GM19240 (cell line): Measurements from ENCODE around the gene ATRIP.
A peak's percentile ranks its signal among the peaks of the same experiment; 100 is the strongest.
"Not testable (repeated sequence)": the region's sequence is repeated elsewhere in the genome, so short reads cannot be mapped to it uniquely, and the experiment has no call there.

Experiments used
- DNase-seq: peaks from one replicate; pipeline ENCODE4 v3.0.0; 2011; ENCODE audit warnings: low spot score; ENCODE audit not compliant: insufficient read length

Gene ATRIP

DNA sequence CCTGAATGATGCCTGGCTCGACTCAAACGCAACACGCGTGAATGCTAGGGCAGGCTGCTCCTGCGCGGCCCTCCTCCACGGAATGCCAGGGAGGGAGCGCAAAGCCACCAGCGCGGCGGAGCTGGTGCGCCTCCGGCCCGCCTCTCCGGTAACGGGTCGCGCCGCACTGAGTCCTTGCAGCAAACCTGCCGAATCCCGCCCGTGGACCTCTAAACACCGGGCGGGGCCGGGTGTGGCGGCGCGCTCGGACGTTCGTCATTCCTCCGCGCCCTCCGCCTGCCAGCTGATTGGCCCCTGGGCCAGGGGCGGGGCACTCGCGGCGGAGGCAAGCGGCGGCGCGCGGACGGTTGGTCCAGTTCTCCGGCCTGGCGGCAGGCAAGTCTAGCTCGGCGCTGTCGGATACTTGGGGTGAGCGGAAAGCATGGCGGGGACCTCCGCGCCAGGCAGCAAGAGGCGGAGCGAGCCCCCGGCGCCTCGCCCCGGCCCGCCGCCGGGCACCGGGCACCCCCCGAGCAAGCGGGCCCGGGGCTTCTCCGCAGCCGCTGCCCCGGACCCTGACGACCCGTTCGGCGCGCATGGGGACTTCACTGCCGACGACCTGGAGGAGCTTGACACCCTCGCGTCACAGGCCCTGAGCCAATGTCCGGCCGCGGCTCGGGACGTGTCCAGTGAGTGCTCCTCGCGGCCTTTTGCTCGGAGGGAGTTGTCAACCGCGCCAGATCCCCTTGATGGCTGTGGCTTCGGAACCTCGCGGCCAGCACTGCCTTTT, at the start of gene ATRIP:
TSS of gene ATRIP (plus strand) at position 313 of the 769 bp plus-strand sequence. CDS start at position 422, 109 bp downstream.
- DNase-seq, result peak; percentile 78

DNA sequence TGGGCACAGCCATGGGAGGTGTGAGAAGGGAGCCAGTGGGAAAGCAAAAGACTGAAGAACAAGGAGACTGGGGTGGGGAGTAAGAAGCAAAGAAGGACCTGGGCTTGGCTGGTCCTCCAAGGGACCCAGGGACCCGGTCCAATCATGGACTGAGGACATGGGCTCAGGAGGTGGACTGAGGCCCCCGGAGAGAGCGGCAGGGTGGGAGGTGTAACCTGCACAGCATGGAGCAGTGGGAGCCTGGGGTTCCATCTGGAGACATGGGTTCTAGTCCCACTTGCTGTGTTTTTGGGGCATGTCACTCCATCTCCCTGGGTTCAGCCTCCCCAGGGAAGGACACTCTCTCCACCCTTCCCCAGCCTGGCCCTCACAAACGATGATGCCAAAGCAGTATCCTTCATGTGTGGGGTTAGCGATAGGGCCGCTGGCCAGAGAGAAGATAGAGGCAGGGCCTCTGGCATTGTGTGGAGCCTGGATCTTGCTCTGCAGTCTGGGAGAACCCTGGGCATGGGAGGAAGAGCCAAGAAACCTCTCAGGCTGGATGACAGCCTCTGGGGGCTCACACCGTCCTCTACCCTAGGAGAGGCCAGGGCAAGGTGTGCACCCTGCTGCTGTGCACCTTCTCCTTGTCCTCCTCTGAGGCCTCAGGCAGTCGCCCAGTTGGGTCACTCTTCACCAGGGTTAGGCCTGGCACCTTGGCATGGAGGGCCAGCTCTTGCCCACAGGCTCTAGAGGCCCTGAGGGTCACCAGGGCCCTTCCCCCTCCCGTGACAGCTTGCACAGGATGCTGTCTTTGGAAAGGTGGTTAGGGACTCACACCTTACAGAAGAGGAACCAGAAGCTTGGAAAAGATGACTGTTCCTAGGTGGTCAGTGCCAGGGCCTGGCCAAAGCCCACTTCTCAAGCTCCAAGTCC, 48.5 kb upstream of the ATRIP start:
- DNase-seq, result no peak

DNA sequence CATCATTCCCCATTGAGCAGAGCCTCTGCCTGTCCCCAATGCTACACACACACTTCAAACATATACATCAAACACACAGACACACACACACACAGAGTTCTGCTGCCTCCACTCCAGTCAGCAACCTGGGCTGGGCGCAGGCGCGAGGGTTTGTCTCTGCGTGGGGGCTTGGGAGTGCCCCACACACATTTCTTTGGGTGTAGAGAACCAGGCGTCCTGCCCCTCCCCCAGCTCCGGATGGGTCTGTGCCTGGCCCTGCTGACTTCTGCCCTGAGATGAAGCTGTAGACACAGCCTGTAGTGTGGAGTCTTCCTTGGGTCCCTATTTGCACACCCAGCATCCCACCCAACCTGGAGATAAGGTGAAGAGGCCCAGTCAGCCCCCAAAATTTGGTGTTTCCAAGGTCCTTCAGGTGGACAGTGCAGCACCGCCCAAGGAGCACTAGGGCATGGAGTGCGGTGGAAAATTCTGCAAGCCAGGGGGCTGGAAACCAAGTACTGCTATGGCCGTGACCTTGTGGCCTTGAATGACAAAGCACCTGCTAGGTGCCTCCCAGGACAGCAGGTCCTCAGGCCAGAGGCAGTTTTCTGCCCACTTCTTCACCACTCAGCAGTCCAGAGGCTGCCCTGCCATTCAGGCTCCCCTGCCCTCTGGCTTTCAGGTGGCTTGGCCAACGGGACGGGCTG, 47.7 kb upstream of the ATRIP start:
- DNase-seq, result no peak

DNA sequence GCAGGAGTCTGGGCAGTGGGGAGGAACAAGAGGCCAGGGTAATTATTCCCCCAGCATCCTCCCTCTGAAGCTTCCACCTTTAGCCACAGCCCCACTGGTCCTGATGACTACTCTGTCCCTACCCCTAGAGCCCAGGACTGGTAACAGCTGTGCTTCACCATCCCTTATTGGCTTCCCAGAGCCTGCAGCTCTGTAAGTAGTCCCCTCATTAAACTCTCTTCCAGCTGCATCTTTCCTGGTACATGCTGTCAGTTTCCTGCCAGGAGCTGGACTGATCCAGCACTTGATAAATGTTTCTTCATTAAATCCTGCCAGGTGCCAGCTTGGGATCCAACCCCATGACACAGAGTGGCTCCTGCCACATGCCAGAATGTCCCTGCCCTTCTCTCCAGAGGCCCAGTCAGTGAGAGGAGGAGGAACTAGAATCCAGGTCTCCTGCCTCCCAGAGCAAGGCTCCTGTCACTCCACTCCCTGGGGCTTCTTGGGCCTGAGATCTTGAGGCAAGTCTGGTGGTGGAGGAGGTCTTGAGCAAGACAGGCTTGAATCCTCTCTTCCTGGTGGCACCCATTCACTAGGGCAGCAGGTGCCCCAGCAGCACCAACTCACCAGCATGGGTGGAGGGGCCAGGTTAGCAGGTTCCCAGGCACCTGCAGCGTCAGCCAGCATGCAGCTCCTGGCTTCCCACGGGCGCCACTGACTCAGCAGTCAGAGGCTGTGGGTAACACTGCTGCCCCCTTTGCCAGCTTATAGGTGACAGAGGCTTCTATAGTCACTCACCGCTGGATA, 47.0 kb upstream of the ATRIP start:
- no peak for DNase-seq

DNA sequence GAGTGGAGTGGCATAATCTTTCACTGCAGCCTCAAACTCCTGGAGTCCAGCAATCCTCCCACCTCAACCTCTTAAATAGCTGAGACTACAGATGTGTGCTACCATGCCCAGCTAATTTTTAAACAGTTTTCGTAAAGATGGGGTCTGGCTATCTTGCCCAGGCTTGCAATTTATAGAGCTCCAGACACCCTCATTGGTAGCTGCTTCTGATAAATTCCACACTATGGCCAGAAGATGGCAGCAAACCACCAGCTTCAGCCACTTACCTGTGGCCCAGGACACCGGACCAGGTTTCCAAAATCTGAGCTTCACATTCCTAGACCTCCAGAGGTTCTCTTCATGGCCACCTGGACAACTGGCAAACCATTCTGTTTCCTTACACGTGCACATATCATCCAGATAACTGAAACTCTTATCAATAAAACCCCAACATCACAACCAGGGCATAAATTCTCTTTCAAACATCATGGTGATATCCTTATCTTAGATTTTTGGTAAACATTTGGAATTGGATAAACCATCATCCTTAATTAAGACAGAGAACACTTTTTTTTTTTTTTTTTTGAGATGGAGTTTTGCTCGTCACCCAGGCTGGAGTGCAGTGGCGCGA, 45.6 kb upstream of the ATRIP start:
- peak; percentile 85 for DNase-seq

DNA sequence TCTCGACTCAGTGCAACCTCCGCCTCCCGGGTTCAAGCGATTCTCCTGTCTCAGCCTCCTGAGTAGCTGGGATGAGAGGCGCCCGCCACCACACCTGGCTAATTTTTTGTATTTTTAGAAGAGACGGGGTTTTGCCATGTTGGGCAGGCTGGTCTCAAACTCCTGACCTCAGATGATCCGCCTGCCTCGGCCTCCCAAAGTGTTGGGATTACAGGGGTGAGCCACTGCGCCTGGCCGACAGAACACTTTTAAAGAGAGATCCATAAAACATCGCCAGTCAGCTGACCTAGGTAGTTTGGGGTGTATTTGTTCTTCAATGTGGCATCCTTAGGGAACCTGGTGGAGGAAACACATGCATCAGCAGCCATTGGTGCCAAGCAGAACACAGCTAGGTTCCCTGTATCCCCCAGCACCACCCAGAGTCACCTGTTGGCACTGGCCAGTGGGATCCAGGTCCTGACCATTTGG, 45.1 kb upstream of the ATRIP start:
- DNase-seq, result not testable (repeated sequence)

DNA sequence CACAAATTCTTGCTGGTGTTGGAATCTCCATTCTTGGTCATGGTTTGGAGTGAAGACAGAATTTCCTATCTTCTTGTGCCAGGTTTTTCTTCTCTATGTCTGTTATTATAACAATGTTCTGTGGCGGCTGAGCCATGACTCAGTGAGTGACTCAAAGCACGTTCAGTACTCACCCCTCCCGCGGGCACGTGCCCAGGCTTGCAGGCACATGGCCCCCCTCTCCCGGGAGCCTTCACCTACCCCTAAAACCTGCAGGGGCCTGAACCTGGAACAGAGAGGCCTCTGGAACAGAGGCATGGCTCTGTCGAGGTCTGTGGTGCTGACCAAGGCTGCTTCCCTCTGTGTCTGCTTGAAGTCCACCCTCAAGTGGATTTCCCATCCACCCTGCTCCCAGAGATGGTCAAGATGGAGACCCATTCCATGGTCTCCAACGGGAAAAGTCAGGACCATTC, 44.2 kb upstream of the ATRIP start:
- DNase-seq, result no peak

DNA sequence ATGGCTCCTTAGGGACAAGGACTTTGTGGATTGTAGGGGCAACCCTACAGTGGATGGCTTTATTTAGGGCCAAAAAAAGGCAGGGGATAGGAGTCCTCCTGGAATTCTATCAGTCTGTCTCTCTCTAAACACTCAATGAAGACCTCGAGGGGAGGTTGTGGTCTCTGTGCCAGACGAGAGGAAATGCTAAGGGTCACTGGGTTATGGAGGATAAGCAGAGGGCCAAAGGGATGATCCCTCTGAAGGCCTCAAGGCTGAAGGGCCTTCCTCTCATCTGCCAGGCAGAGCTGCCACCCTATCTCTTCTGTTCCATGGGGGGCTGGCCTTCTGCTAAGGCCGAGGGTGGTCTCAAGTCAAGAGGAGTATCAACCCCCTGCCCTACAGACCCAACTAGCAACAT, 43.6 kb upstream of the ATRIP start:
- peak; percentile 0 for DNase-seq

DNA sequence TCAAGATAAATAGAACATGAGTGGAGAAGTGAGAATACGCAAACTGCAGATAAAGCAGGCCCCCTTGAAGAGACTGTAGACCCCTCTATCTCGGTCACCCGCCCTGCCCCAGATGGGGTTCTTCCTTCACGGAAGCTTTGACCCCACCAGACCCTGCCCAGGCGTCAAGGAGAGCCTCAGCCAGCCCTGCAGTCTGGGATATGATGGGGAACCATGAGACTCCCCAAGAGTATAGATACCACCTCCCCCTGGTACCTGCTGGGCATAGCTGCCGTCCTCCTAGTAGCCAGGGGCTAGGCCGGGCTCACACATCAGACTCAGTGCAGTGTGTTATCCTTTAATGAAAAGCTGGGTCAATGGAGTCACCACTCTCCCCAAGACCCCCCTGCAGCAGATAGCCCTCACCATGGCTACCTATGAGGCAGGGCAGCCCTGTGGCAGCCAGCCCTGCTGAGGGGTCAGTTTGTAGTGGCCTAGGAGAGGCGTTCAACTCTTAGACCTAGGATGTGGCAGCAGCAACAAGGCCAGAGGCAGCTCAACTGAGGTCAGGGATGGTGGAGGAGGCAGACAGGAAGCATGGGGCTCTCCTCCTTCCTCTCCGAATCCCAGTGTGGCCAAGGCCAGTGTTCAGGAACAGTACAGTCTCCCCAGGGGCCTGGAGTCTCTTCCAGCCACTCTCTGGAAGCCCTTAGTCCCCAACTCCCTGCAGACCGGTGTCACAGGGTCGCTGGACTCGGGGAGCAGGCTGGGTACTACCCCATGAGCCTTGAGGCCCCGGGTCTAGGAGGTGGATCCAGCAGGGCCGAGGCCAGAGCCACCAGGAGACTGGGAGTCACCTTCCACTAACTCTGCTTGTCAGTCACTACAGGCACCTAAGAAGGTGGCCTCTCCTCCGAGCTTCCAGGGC, 42.8 kb upstream of the ATRIP start:
- peak; percentile 1 for DNase-seq

DNA sequence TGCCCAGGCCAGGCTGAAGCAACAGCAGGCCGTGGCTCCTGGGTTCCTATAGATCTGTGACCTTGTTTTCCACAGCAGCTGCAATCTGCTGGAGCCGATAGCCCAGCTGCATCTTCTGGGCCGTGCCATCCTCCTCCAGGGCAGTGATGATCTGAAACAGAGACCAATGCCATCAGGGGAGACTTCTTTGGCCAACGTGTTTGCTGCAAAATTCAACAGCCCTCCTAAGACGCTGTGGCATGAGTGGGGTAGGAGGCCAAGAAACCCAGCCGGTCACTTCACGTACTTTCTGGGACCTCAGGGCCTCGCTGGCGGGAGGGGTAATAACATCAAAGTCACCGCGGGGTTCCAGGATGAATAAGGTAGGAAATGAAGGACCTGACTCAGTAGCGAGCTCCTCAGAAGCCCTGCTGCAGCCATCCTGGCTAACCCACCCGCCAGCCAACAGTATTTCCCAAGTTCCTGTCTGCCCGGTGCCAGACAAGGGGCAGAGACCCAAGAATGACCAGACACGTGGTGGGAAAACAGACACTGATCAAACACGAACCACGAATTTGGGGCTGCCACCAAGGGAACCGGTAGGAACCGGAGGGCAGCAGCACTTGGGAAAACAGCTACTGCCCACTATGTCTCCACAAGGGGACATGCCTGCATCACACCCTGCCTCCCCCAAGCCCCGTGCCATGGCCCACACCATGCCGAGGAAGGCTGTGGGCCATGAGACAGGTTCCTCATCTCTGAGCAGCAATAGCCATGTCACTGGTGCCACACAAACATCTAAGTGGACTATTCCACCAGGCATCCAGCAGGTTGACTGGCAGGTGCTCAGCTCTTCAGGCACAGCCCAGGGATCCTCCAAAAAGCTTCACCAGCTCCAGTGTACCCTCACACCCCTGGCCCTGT, 41.8 kb upstream of the ATRIP start:
- DNase-seq, result peak; percentile 1

DNA sequence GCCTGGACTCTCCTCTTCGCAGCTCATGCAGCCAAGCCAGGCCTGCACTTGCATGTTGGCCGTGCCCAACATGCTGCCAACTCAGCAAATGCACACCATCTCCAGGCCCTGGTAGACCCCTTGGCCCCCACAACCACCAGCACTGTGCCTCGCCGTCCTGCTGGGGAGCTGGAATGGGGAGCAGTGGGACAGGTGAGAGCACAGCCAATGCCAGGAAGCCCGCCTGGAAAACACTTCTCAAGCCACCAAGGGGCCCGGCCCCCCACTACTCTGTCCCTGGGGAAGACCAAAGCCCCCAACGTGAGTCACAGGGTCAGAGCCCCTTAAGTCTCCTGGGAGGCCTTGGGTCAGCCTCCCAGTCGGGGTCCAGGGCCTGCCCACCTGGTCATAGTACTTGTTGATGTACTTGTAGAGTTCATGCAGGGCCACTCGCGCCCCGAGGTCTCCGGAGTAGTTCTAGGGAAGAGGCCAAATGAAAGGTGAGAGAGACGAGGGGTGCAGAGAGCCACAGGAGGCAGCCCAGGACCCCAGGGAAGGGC, 41.1 kb upstream of the ATRIP start:
- no peak for DNase-seq

DNA sequence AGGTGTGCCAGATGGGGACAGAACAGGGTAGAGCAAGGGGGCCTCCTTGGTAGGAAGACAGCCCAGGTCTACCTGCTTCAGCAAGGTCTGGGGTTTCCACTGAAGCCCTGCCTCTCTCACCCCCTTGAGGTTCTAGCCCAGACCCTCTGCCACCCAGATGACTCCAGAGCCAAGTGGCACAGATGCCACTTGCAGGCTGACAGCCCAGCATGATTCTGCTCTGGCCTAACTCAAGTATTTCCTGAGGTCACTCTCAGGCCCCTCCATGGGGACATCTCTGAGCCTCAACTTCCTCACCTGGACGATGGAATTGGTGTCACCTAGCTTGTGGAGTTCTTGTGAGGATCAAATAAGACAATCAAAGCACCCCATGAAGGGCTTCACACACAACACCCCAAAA, 40.6 kb upstream of the ATRIP start:
- peak; percentile 0 for DNase-seq

DNA sequence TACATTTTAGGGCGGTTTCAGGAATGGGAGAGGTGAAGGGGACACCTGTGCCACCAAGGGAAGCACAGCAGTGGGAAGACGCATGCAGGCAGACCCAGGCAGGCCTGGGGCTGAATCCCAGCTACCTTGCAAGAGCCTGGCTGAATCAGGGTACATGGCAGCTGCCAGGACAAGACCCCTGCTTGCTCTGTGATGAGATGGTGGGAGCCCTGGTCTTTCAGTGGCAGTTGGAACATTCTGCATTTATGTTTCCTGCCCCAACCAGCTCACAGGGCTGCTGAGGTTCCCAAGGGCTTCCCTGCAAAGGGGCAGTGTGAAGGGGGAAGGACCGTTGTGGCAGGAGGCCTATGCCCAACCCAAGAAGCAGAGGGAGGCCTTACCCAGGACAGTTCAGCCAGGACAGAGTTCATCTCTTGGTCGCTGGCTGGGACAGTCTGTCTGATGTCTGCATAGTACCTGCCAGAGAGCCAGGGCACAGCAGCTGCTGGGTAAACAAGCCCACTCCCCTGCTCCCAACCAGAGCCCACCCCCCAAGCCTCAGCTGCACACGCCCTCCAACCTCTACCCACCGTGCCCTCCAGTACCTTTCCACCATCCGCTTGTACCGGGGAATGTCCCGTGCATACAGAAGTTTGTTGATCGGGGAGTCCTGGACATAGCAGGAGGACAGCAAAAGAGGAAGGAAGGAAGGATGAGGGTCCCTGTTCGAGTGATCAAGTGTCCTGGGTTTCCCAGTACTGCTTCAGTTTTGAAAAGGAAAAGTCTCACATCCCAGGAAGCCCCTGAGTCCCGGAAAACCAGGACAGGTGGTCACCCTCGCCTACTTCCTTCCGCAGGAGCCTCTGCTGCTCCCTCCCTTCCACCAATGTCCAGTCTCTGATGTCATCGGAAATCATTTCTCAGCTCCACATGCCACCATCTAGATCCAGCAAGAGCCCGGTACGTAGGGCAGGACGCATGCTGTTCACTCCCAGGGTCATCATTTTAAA, 39.8 kb upstream of the ATRIP start:
- peak; percentile 2 for DNase-seq

DNA sequence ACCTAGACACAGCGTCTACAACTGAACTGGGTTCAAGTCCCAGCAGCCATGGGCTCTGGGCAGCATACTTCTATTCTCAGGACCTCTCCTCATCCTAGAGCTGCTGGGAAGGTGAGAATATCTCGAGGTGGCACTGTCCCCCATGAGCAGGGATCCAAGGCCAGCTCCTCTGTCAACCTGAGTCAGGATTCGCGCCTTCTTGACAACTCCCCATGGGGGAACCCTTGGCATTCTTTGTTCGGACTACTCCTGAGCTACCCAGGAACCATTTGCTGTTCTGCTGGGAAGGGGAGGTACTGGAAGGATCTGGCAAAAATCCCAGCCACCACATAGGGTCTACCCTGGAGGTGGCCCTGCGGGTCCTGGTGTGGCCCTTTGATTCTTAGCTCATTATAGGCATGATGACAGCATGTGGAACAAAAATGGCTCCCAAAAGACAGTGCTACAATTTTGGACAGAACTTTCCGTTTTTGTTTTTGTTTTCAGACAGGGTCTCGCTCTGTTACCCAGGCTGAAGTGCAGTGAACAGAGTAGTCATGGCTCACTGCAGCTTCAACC, 38.9 kb upstream of the ATRIP start:
- peak; percentile 0 for DNase-seq

DNA sequence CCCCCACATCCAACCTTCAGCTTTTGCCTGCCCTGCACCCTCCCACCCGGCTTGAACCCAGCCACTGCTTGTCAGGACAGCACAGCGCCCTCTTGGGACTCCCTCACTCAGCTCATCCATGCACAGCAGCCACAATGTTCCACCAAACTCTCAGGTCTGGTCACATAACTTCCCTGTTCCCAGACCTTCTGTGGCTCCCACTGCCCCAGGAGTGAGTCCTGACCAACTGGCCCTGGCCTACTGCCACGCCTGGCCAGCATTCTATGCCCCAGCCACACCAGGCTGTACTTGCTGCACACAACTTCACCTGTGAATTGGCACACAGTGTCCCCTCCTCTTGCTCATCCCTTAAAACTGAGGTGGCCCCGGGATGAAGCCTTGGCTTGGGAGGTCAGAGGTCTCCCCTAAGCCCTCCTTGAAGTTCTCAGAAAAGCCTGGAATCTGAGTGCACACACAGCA, 37.7 kb upstream of the ATRIP start:
- peak; percentile 3 for DNase-seq
